Activated CD8-positive, alpha-beta T cell treated with anti-CD3 and anti-CD28 coated beads, Interleukin-2, amount 10 ng/mL, durations not matched to agents 7 days and 5 days (primary cell): ENCODE data around the gene COLEC11. TPM values are rescaled to one million over a fixed set of nuclear protein-coding genes. Genes with fewer than 3 reads are reported as not detected.
"Not testable (repeated sequence)": the region's sequence is repeated elsewhere in the genome, so short reads cannot be mapped to it uniquely, and the experiment has no call there.

Experiments used
- ATAC-seq: fragments of 150-1000 bp; cut with Tn5 transposase; one replicate; pipeline ENCODE4 v1.10.0; 2021; ENCODE audit warnings: moderate library complexity
- CTCF ChIA-PET: fragments of 350-600 bp; sonication (Branson Sonifier 250); formaldehyde crosslinking; loops from one replicate; lab custom pipeline; 2021; ENCODE audit warnings: antibody characterized with exemption; lab: Charles Lee
- POLR2A ChIA-PET: fragments of 350-600 bp; sonication (Branson Sonifier 250); formaldehyde crosslinking; loops from one replicate; lab custom pipeline; 2021; ENCODE audit warnings: antibody characterized with exemption; lab: Charles Lee
- DNase-seq: peaks from one replicate; pipeline ENCODE4 v3.0.0-alpha.2; 2020
- H3K27ac Mint-ChIP-seq: one replicate; pipeline ENCODE4 v1.8.0; 2021; ENCODE audit warnings: mild to moderate bottlenecking, mixed read lengths
- H3K27me3 Mint-ChIP-seq: one replicate; pipeline ENCODE4 v1.8.0; 2021; ENCODE audit warnings: low read depth, mixed read lengths
- H3K36me3 Mint-ChIP-seq: one replicate; pipeline ENCODE4 v1.8.0; 2021; ENCODE audit warnings: low read depth, mixed read lengths
- H3K4me1 Mint-ChIP-seq: one replicate; pipeline ENCODE4 v1.8.0; 2021; ENCODE audit warnings: low read depth, mixed read lengths
- H3K4me3 Mint-ChIP-seq: one replicate; pipeline ENCODE4 v1.8.0; 2021; ENCODE audit warnings: mild to moderate bottlenecking, mixed read lengths
- H3K9me3 Mint-ChIP-seq: one replicate; pipeline ENCODE4 v1.8.0; 2022; ENCODE audit warnings: mixed read lengths; ENCODE audit not compliant: insufficient read depth
- total RNA-seq, 2 experiments: library from RNA; stranded (reverse); gene quantifications; one replicate each; pipeline ENCODE4 v1.2.3, GENCODE V29; 2021

COLEC11 gene
- total RNA-seq, 2 experiments from 2014 or later, result not detected

- no peaks in the 10 kb centered on the region for H3K4me1 Mint-ChIP-seq
- H3K36me3 Mint-ChIP-seq, result no peaks in the 10 kb centered on the region
- DNase-seq (no peak), ATAC-seq (no peak)
- H3K27me3 Mint-ChIP-seq, result peaks cover 9% of the 10 kb centered on the region
- ChIA-PET POLR2A (no interaction called here), CTCF (no interaction called here)
- H3K9me3 Mint-ChIP-seq, result no peaks in the 10 kb centered on the region
- H3K4me3 Mint-ChIP-seq, result no peak overlapping the region
- H3K27ac Mint-ChIP-seq, result no peak overlapping the region
These were observed 24.1 kb downstream of the COLEC11 start for GRCh38 chr2:3619033-3619432.

GRCh38 chr2:3619661-3620060 lies 24.7 kb downstream of the COLEC11 start:
- H3K9me3 Mint-ChIP-seq, DNase-seq, H3K27me3 Mint-ChIP-seq, H3K27ac Mint-ChIP-seq, ATAC-seq, H3K36me3 Mint-ChIP-seq, H3K4me1 Mint-ChIP-seq, CTCF ChIA-PET, H3K4me3 Mint-ChIP-seq, POLR2A ChIA-PET: not testable (repeated sequence)

- DNase-seq (no peak), ATAC-seq (no peak)
- H3K4me3 Mint-ChIP-seq, result no peak overlapping the region
- H3K27me3 Mint-ChIP-seq, result peaks cover 9% of the 10 kb centered on the region
- no peaks in the 10 kb centered on the region for H3K36me3 Mint-ChIP-seq
- H3K27ac Mint-ChIP-seq, result no peak overlapping the region
- no peaks in the 10 kb centered on the region for H3K4me1 Mint-ChIP-seq
- POLR2A ChIA-PET, result no interaction called here
- CTCF ChIA-PET, result no interaction called here
- no peaks in the 10 kb centered on the region for H3K9me3 Mint-ChIP-seq
These were observed 25.9 kb downstream of the COLEC11 start for GRCh38 chr2:3620834-3621233.

- Mint-ChIP-seq H3K9me3 (no peaks in the 10 kb centered on the region), H3K27me3 (peaks cover 9% of the 10 kb centered on the region), H3K4me3 (no peak overlapping the region), H3K36me3 (no peaks in the 10 kb centered on the region), H3K27ac (no peak overlapping the region), H3K4me1 (no peaks in the 10 kb centered on the region)
- ChIA-PET POLR2A (no interaction called here), CTCF (interaction anchor here (1.2 kb wide), 1 partner anchor 29 kb away, joined by 5 read pairs; no protein-coding TSS in a partner anchor)
- DNase-seq (no peak), ATAC-seq (no peak)
These were observed 28.1 kb downstream of the COLEC11 start for GRCh38 chr2:3622967-3623366.

- POLR2A ChIA-PET, result interaction anchor here (0.6 kb wide), 1 partner anchor 423 kb away, joined by 3 read pairs; no protein-coding TSS in a partner anchor
- no peak for ATAC-seq
These were observed 29.3 kb downstream of the COLEC11 start for GRCh38 chr2:3624059-3624794.

GRCh38 chr2:3625186-3625585 lies 30.3 kb downstream of the COLEC11 start:
- Mint-ChIP-seq H3K27me3 (peaks cover 7% of the 10 kb centered on the region), H3K9me3 (no peaks in the 10 kb centered on the region), H3K36me3 (no peaks in the 10 kb centered on the region), H3K4me3 (no peak overlapping the region), H3K27ac (no peak overlapping the region), H3K4me1 (no peaks in the 10 kb centered on the region)
- no peak for ATAC-seq
- ChIA-PET POLR2A (no interaction called here), CTCF (no interaction called here)
- DNase-seq, result no peak

More at GRCh38 chr2:3624059-3624794, 29.3 kb downstream of the COLEC11 start:
- Mint-ChIP-seq H3K4me3 (no peak overlapping the region), H3K4me1 (no peaks in the 10 kb centered on the region), H3K9me3 (no peaks in the 10 kb centered on the region), H3K27ac (no peak overlapping the region), H3K36me3 (no peaks in the 10 kb centered on the region), H3K27me3 (peaks cover 7% of the 10 kb centered on the region)
- no peak for DNase-seq
- CTCF ChIA-PET, result no interaction called here

- ATAC-seq, result no peak
- DNase-seq, result no peak
- Mint-ChIP-seq H3K27me3 (peaks cover 3% of the 10 kb centered on the region), H3K4me1 (no peaks in the 10 kb centered on the region), H3K27ac (no peak overlapping the region), H3K9me3 (no peaks in the 10 kb centered on the region), H3K36me3 (no peaks in the 10 kb centered on the region), H3K4me3 (no peak overlapping the region)
- POLR2A ChIA-PET, result no interaction called here
- CTCF ChIA-PET, result no interaction called here
These were observed 31.4 kb downstream of the COLEC11 start for GRCh38 chr2:3626118-3626811.

GRCh38 chr2:3626812-3627499 lies 32.0 kb downstream of the COLEC11 start:
- Mint-ChIP-seq H3K4me1 (no peaks in the 10 kb centered on the region), H3K27ac (no peak overlapping the region), H3K36me3 (no peaks in the 10 kb centered on the region), H3K4me3 (no peak overlapping the region), H3K9me3 (no peaks in the 10 kb centered on the region), H3K27me3 (peaks cover 3% of the 10 kb centered on the region)
- ChIA-PET CTCF (no interaction called here), POLR2A (no interaction called here)
- DNase-seq (no peak), ATAC-seq (no peak)

GRCh38 chr2:3627500-3628100 lies 32.7 kb downstream of the COLEC11 start:
- H3K4me1 Mint-ChIP-seq, result no peaks in the 10 kb centered on the region
- DNase-seq, result no peak
- peaks cover 3% of the 10 kb centered on the region for H3K27me3 Mint-ChIP-seq
- CTCF ChIA-PET, result no interaction called here
- no peak for ATAC-seq
- no peak overlapping the region for H3K4me3 Mint-ChIP-seq
- H3K27ac Mint-ChIP-seq, result no peak overlapping the region
- no peaks in the 10 kb centered on the region for H3K36me3 Mint-ChIP-seq
- POLR2A ChIA-PET, result no interaction called here
- H3K9me3 Mint-ChIP-seq, result no peaks in the 10 kb centered on the region

GRCh38 chr2:3628241-3628679 lies 33.3 kb downstream of the COLEC11 start:
- no peaks in the 10 kb centered on the region for H3K36me3 Mint-ChIP-seq
- POLR2A ChIA-PET, result no interaction called here
- no peak for ATAC-seq
- H3K4me3 Mint-ChIP-seq, result no peak overlapping the region
- CTCF ChIA-PET, result interaction anchor here (0.9 kb wide), 1 partner anchor 26 kb away, joined by 3 read pairs; no protein-coding TSS in a partner anchor
- no peak overlapping the region for H3K27ac Mint-ChIP-seq
- H3K4me1 Mint-ChIP-seq, result no peaks in the 10 kb centered on the region
- peaks cover 3% of the 10 kb centered on the region for H3K27me3 Mint-ChIP-seq
- DNase-seq, result no peak
- H3K9me3 Mint-ChIP-seq, result no peaks in the 10 kb centered on the region

GRCh38 chr2:3628800-3629199 lies 33.9 kb downstream of the COLEC11 start:
- no peaks in the 10 kb centered on the region for H3K27me3 Mint-ChIP-seq
- H3K27ac Mint-ChIP-seq, result no peak overlapping the region
- H3K9me3 Mint-ChIP-seq, result no peaks in the 10 kb centered on the region
- no peak overlapping the region for H3K4me3 Mint-ChIP-seq
- H3K36me3 Mint-ChIP-seq, result no peaks in the 10 kb centered on the region
- ATAC-seq (no peak), DNase-seq (no peak)
- ChIA-PET POLR2A (no interaction called here), CTCF (interaction anchor here (0.9 kb wide), 2 partner anchors 15 to 25 kb away, joined by 3 read pairs; no protein-coding TSS in a partner anchor)
- H3K4me1 Mint-ChIP-seq, result no peaks in the 10 kb centered on the region
